Measurements from ENCODE around the gene GPSM1. TPM values are rescaled to one million over a fixed set of nuclear protein-coding genes. Genes with fewer than 3 reads are reported as not detected.

The GPSM1 gene
- total and polyA plus RNA-seq, 4 donors = 6.9 to 53.7 (median 25.8) TPM

DNA sequence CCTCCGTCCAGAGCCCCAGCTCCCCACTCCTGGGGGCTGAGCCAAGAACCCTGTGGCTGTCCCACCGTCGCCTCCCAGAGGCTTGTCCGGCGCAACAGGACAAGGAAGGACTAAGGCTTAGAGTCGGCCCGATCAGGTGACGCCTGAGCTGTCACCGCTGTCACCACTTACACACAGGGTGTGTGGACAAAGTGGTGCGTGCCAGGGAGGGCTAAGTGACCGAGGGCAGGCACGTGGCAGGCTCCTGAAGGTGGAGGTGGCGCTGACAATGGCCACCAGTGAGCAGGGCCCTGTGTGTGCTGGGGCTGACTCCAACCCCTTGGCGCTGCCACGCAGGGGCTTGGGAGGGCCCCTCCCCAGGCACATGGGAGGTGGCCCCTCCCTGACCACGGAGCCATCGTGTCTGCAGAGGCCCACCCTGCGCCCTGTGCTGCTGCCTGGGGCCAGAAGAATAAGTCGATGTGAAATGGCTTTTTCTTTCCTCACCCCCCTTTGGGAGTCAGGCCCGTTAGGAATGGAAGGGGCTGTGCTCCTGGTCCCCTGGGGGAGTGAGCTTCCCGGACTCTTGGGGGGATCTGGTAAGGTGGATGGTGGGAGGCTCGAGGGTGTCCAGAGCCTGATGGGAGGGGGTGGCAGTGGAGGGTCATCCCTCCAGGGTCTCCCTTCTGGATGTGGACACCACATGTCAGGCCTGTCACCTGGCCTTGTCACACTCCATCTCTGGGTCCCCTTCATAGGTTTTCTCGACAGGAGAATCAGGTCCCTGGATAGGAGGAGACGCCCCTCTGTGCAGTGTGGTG, 2.6 kb upstream of the GPSM1 start:
- no peaks in the 10 kb centered on the region for H3K27me3 ChIP-seq (ENCODE audit: control insufficient read depth in 1 of 2, insufficient read depth in 2 of 2, low read length in 1 of 2)
- ATAC-seq (ENCODE audit: low FRiP score) = no peak
- no peaks in the 10 kb centered on the region for H3K4me1 ChIP-seq (ENCODE audit: control insufficient read depth in 1 of 2, insufficient read depth in 2 of 2, low read length in 2 of 2)

GRCh38 chr9:136325358-136325757, 2.0 kb upstream of the GPSM1 start:
- Histone ChIP-seq H3K9me3 (ENCODE audit: control insufficient read depth, low read length) (no peaks in the 10 kb centered on the region), H3K4me1 (ENCODE audit: control insufficient read depth in 1 of 2, insufficient read depth in 2 of 2, low read length in 2 of 2) (no peaks in the 10 kb centered on the region), H3K36me3 (ENCODE audit: control insufficient read depth in 1 of 2, insufficient read depth in 2 of 2, low read length in 1 of 2) (no peaks in the 10 kb centered on the region), H3K27me3 (ENCODE audit: control insufficient read depth in 1 of 2, insufficient read depth in 2 of 2, low read length in 1 of 2) (no peaks in the 10 kb centered on the region), H3K27ac (ENCODE audit: low read depth in 1 of 2, low read length in 2 of 2) (no peak overlapping the region), H3K4me3 (ENCODE audit: low read length in 2 of 2) (no peak overlapping the region)
- DNase-seq (no peak), ATAC-seq (ENCODE audit: low FRiP score) (no peak)
- intact Hi-C loops (cut with DNase I) = loop anchor here in 1 of 2 donors (5.0 kb wide), 1 partner anchor 37 kb away; the partner anchor contains the start of gene DNLZ
- 94 to 95% methylated on average over 13 of the region's 13 CpGs for WGBS, 2 donors

More for the DNA sequence above, 2.6 kb upstream of the GPSM1 start:
- 68 to 79% methylated on average over 23 to 24 of the region's 24 CpGs for WGBS, 2 donors
- H3K27ac ChIP-seq (ENCODE audit: low read depth in 1 of 2, low read length in 2 of 2) = no peak overlapping the region
- intact Hi-C loops (cut with DNase I) = loop anchor here in 1 of 2 donors (5.0 kb wide), 1 partner anchor 38 kb away; the partner anchor contains the start of gene DNLZ
- H3K4me3 ChIP-seq (ENCODE audit: low read length in 2 of 2) = no peak overlapping the region
- H3K36me3 ChIP-seq (ENCODE audit: control insufficient read depth in 1 of 2, insufficient read depth in 2 of 2, low read length in 1 of 2) = no peaks in the 10 kb centered on the region
- no peak for DNase-seq
- H3K9me3 ChIP-seq (ENCODE audit: control insufficient read depth, low read length) = no peaks in the 10 kb centered on the region

DNA sequence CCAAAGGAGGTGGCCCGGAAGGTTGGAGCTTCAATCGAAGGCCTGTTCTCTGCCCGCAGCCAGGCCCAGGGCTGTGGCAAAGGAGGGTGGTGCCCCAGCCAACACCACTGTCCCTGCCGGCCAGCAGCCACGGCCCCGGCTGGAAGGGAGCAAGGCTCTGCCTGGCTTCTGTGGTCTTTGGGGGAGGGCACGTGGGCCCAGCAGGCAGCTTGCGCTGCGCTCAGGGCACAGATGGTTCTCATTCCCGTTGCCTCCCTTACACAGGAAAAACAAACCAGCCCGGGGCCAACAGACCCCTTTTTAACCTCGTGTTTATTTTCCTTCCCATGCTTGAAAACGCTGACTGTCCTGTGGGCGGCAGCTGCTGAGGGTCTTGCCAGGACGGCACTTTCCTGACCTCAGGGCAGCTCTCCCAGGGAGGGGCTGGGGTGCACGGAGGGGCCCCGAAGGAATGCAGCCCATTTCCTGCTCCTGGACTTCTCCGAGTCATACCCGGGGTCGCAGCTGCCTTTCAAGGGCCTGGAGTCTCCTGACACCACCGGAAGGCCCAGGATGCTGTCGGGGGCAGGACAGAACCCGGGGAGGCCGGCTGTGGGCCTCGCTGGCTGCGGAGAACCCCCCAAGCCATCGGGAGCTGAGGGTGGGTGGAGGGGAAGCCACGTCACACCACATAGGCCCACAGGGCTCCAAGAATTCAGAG, 1.1 kb upstream of the GPSM1 start:
- ATAC-seq (ENCODE audit: low FRiP score) = no peak
- Histone ChIP-seq H3K27ac (ENCODE audit: low read depth in 1 of 2, low read length in 2 of 2) (peak overlapping the region in 1 of 2 donors; percentile 2), H3K9me3 (ENCODE audit: control insufficient read depth, low read length) (no peaks in the 10 kb centered on the region), H3K36me3 (ENCODE audit: control insufficient read depth in 1 of 2, insufficient read depth in 2 of 2, low read length in 1 of 2) (no peaks in the 10 kb centered on the region), H3K4me1 (ENCODE audit: control insufficient read depth in 1 of 2, insufficient read depth in 2 of 2, low read length in 2 of 2) (no peaks in the 10 kb centered on the region), H3K4me3 (ENCODE audit: low read length in 2 of 2) (no peak overlapping the region), H3K27me3 (ENCODE audit: control insufficient read depth in 1 of 2, insufficient read depth in 2 of 2, low read length in 1 of 2) (no peaks in the 10 kb centered on the region)
- 35 to 48% methylated on average over 27 to 28 of the region's 28 CpGs for WGBS, 2 donors
- intact Hi-C loops (cut with DNase I) = loop anchor here in 1 of 2 donors (5.0 kb wide), 1 partner anchor 36 kb away; the partner anchor contains the start of gene DNLZ
- no peak for DNase-seq

- intact Hi-C loops (cut with DNase I) = loop anchor here in 1 of 2 donors (5.0 kb wide), 1 partner anchor 35 kb away; the partner anchor contains the start of gene DNLZ
- DNase-seq (no peak), ATAC-seq (ENCODE audit: low FRiP score) (no peak)
- Histone ChIP-seq H3K27ac (ENCODE audit: low read depth in 1 of 2, low read length in 2 of 2) (peak overlapping the region in 1 of 2 donors; percentile 2), H3K4me3 (ENCODE audit: low read length in 2 of 2) (peak overlapping the region; percentile 36 to 48), H3K9me3 (ENCODE audit: control insufficient read depth, low read length) (no peaks in the 10 kb centered on the region), H3K4me1 (ENCODE audit: control insufficient read depth in 1 of 2, insufficient read depth in 2 of 2, low read length in 2 of 2) (no peaks in the 10 kb centered on the region), H3K36me3 (ENCODE audit: control insufficient read depth in 1 of 2, insufficient read depth in 2 of 2, low read length in 1 of 2) (no peaks in the 10 kb centered on the region), H3K27me3 (ENCODE audit: control insufficient read depth in 1 of 2, insufficient read depth in 2 of 2, low read length in 1 of 2) (no peaks in the 10 kb centered on the region)
- 44 to 48% methylated on average over 17 of the region's 17 CpGs for WGBS, 2 donors
Observed at GRCh38 chr9:136326761-136327303, 507 bp upstream of the GPSM1 start.

GRCh38 chr9:136328011-136328621, 777 bp downstream of the GPSM1 start:
- 4 to 6% methylated on average over 12 to 13 of the region's 13 CpGs for WGBS, 2 donors
- Histone ChIP-seq H3K9me3 (ENCODE audit: control insufficient read depth, low read length) (no peaks in the 10 kb centered on the region), H3K4me1 (ENCODE audit: control insufficient read depth in 1 of 2, insufficient read depth in 2 of 2, low read length in 2 of 2) (no peaks in the 10 kb centered on the region), H3K4me3 (ENCODE audit: low read length in 2 of 2) (peak overlapping the region; percentile 36 to 48), H3K27ac (ENCODE audit: low read depth in 1 of 2, low read length in 2 of 2) (no peak overlapping the region), H3K36me3 (ENCODE audit: control insufficient read depth in 1 of 2, insufficient read depth in 2 of 2, low read length in 1 of 2) (no peaks in the 10 kb centered on the region), H3K27me3 (ENCODE audit: control insufficient read depth in 1 of 2, insufficient read depth in 2 of 2, low read length in 1 of 2) (no peaks in the 10 kb centered on the region)
- no peak for ATAC-seq (ENCODE audit: low FRiP score)
- intact Hi-C loops (cut with DNase I) = loop anchor here in 1 of 2 donors (5.0 kb wide), 1 partner anchor 34 kb away; the partner anchor contains the start of gene DNLZ
- DNase-seq = no peak

GRCh38 chr9:136328622-136329041, 1.3 kb downstream of the GPSM1 start:
- WGBS, 2 donors = 2 to 4% methylated on average over 15 of the region's 15 CpGs
- no peaks in the 10 kb centered on the region for H3K36me3 ChIP-seq (ENCODE audit: control insufficient read depth in 1 of 2, insufficient read depth in 2 of 2, low read length in 1 of 2)
- H3K27ac ChIP-seq (ENCODE audit: low read depth in 1 of 2, low read length in 2 of 2) = no peak overlapping the region
- intact Hi-C loops (cut with DNase I) = loop anchor here in 1 of 2 donors (5.0 kb wide), 1 partner anchor 34 kb away; the partner anchor contains the start of gene DNLZ
- no peak for ATAC-seq (ENCODE audit: low FRiP score)
- no peaks in the 10 kb centered on the region for H3K4me1 ChIP-seq (ENCODE audit: control insufficient read depth in 1 of 2, insufficient read depth in 2 of 2, low read length in 2 of 2)
- no peaks in the 10 kb centered on the region for H3K9me3 ChIP-seq (ENCODE audit: control insufficient read depth, low read length)
- H3K4me3 ChIP-seq (ENCODE audit: low read length in 2 of 2) = no peak overlapping the region
- no peaks in the 10 kb centered on the region for H3K27me3 ChIP-seq (ENCODE audit: control insufficient read depth in 1 of 2, insufficient read depth in 2 of 2, low read length in 1 of 2)
- no peak for DNase-seq

- Histone ChIP-seq H3K36me3 (ENCODE audit: control insufficient read depth in 1 of 2, insufficient read depth in 2 of 2, low read length in 1 of 2) (no peaks in the 10 kb centered on the region), H3K4me1 (ENCODE audit: control insufficient read depth in 1 of 2, insufficient read depth in 2 of 2, low read length in 2 of 2) (no peaks in the 10 kb centered on the region), H3K9me3 (ENCODE audit: control insufficient read depth, low read length) (no peaks in the 10 kb centered on the region), H3K27ac (ENCODE audit: low read depth in 1 of 2, low read length in 2 of 2) (no peak overlapping the region), H3K27me3 (ENCODE audit: control insufficient read depth in 1 of 2, insufficient read depth in 2 of 2, low read length in 1 of 2) (no peaks in the 10 kb centered on the region), H3K4me3 (ENCODE audit: low read length in 2 of 2) (no peak overlapping the region)
- intact Hi-C loops (cut with DNase I) = loop anchor here in 1 of 2 donors (5.0 kb wide), 1 partner anchor 33 kb away; the partner anchor contains the start of gene DNLZ
- WGBS, 2 donors = 51 to 56% methylated on average over 19 of the region's 19 CpGs
- DNase-seq (no peak), ATAC-seq (ENCODE audit: low FRiP score) (no peak)
Observed at GRCh38 chr9:136329211-136329627, 1.9 kb downstream of the GPSM1 start.
